ENCODE data around the gene ARL13B. TPM values are rescaled to one million over a fixed set of nuclear protein-coding genes. Genes with fewer than 3 reads are reported as not detected.

Gene ARL13B
- total RNA-seq, 2 donors from 2014 or later = 17.2 to 23.9 TPM

GRCh38 chr3:94061297-94061696, 81.3 kb downstream of the ARL13B start:
- Mint-ChIP-seq H3K36me3 (ENCODE audit: low read depth) (peaks cover 20% of the 10 kb centered on the region), H3K4me3 (no peak overlapping the region), H3K9me3 (no peaks in the 10 kb centered on the region), H3K27me3 (ENCODE audit: insufficient read depth) (no peaks in the 10 kb centered on the region), H3K4me1 (peaks cover 21% of the 10 kb centered on the region), H3K27ac (no peak overlapping the region)
- no peak overlapping the region for H3K4me3 ChIP-seq (ENCODE audit: low read length)
- WGBS, 2 experiments (ENCODE audit: insufficient coverage in 1 of 2, insufficient read length in 1 of 2) = 97% methylated on average over 5 to 13 of the region's 13 CpGs
- peaks cover 4% of the 10 kb centered on the region for H3K4me1 ChIP-seq (ENCODE audit: control insufficient read depth, insufficient read depth, low read length)
- H3K27me3 ChIP-seq (ENCODE audit: control insufficient read depth, insufficient read depth, low read length, poor library complexity, severe bottlenecking) = no peaks in the 10 kb centered on the region
- no peak overlapping the region for H3K27ac ChIP-seq (ENCODE audit: low read depth, low read length)
- H3K9ac ChIP-seq (ENCODE audit: extremely low read depth, low read length, poor library complexity, severe bottlenecking) = no peak overlapping the region
- TF ChIP-seq, protein P1, sequence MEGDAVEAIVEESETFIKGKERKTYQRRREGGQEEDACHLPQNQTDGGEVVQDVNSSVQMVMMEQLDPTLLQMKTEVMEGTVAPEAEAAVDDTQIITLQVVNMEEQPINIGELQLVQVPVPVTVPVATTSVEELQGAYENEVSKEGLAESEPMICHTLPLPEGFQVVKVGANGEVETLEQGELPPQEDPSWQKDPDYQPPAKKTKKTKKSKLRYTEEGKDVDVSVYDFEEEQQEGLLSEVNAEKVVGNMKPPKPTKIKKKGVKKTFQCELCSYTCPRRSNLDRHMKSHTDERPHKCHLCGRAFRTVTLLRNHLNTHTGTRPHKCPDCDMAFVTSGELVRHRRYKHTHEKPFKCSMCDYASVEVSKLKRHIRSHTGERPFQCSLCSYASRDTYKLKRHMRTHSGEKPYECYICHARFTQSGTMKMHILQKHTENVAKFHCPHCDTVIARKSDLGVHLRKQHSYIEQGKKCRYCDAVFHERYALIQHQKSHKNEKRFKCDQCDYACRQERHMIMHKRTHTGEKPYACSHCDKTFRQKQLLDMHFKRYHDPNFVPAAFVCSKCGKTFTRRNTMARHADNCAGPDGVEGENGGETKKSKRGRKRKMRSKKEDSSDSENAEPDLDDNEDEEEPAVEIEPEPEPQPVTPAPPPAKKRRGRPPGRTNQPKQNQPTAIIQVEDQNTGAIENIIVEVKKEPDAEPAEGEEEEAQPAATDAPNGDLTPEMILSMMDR (conservative IDR thresholded peaks at IDR 0.05) = no peak
- no peaks in the 10 kb centered on the region for H3K9me3 ChIP-seq (ENCODE audit: control insufficient read depth, low read length)
- DNase-seq = no peak
- H3K36me3 ChIP-seq (ENCODE audit: control insufficient read depth, insufficient read depth, low read length) = peaks cover 12% of the 10 kb centered on the region

- Mint-ChIP-seq H3K4me1 (peaks cover 27% of the 10 kb centered on the region), H3K36me3 (ENCODE audit: low read depth) (peaks cover 29% of the 10 kb centered on the region), H3K27me3 (ENCODE audit: insufficient read depth) (no peaks in the 10 kb centered on the region), H3K27ac (peak within 1 kb of the TSS; percentile 99), H3K9me3 (peaks cover 10% of the 10 kb centered on the region), H3K4me3 (peak within 1 kb of the TSS; percentile 87)
- H3K9me3 ChIP-seq (ENCODE audit: control insufficient read depth, low read length) = peaks cover 9% of the 10 kb centered on the region
- TF ChIP-seq, protein P1 (conservative IDR thresholded peaks at IDR 0.05) = no peak
- H3K9ac ChIP-seq (ENCODE audit: extremely low read depth, low read length, poor library complexity, severe bottlenecking) = peak within 1 kb of the TSS; percentile 86
- peaks cover 17% of the 10 kb centered on the region for H3K36me3 ChIP-seq (ENCODE audit: control insufficient read depth, insufficient read depth, low read length)
- 1% methylated on average over 31 to 52 of the region's 52 CpGs for WGBS, 2 experiments (ENCODE audit: insufficient coverage in 1 of 2, insufficient read length in 1 of 2)
- H3K4me3 ChIP-seq (ENCODE audit: low read length) = peak within 1 kb of the TSS; percentile 95
- peak; percentile 96 for DNase-seq
- H3K4me1 ChIP-seq (ENCODE audit: control insufficient read depth, insufficient read depth, low read length) = peaks cover 4% of the 10 kb centered on the region
- peak within 1 kb of the TSS; percentile 95 for H3K27ac ChIP-seq (ENCODE audit: low read depth, low read length)
- H3K27me3 ChIP-seq (ENCODE audit: control insufficient read depth, insufficient read depth, low read length, poor library complexity, severe bottlenecking) = no peaks in the 10 kb centered on the region
Measured at GRCh38 chr3:94062513-94063404, 82.8 kb downstream of the ARL13B start, which contains the start of the genes DHFR2 and NSUN3. Gene DHFR2 (minus strand): TSS chr3:94062916. CDS start chr3:94061511, 1,405 bp downstream. Gene NSUN3 (plus strand): TSS chr3:94063061. CDS start chr3:94063127, 66 bp downstream.

DNA sequence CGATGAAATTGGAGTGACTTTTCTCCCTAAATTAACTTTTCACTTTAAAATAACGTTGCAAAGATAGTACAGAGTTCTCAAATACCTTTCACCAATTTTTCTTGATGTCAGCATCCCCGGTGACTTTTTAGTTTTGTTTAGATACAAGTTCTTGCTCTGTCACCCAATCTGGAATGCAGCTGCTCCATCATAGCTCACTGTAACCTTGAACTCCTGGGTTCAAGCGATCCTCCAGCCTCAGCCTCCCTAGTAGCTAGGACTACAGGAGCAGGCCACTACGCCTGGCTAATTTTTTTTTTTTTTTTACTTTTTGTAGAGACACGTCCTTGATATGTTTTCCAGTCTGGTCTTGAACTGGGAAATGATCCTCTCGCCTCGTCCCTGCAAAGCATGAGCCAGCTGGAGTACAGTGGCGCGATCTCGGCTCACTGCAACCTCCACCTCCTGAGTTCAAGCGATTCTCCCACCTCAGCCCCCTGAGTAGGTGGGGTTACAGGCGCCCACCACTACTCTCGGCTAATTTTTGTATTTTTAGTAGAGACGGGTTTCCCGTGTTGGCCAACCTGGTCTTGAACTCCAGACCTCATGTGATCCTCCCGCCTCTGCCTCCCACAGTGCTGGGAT, 83.7 kb downstream of the ARL13B start:
- peaks cover 15% of the 10 kb centered on the region for H3K9me3 Mint-ChIP-seq
- H3K36me3 ChIP-seq (ENCODE audit: control insufficient read depth, insufficient read depth, low read length) = peaks cover 25% of the 10 kb centered on the region
- H3K4me1 ChIP-seq (ENCODE audit: control insufficient read depth, insufficient read depth, low read length) = peaks cover 4% of the 10 kb centered on the region
- H3K4me1 Mint-ChIP-seq = peaks cover 27% of the 10 kb centered on the region
- H3K27ac Mint-ChIP-seq = peak overlapping the region; percentile 99
- peak overlapping the region; percentile 87 for H3K4me3 Mint-ChIP-seq
- DNase-seq = no peak
- H3K9me3 ChIP-seq (ENCODE audit: control insufficient read depth, low read length) = peaks cover 18% of the 10 kb centered on the region
- peak overlapping the region; percentile 86 for H3K9ac ChIP-seq (ENCODE audit: extremely low read depth, low read length, poor library complexity, severe bottlenecking)
- TF ChIP-seq, protein P1 (conservative IDR thresholded peaks at IDR 0.05) = no peak
- H3K27ac ChIP-seq (ENCODE audit: low read depth, low read length) = peak overlapping the region; percentile 95
- H3K36me3 Mint-ChIP-seq (ENCODE audit: low read depth) = peaks cover 36% of the 10 kb centered on the region
- H3K4me3 ChIP-seq (ENCODE audit: low read length) = peak overlapping the region; percentile 95
- H3K27me3 Mint-ChIP-seq (ENCODE audit: insufficient read depth) = no peaks in the 10 kb centered on the region
- 54 to 76% methylated on average over 12 to 17 of the region's 17 CpGs for WGBS, 2 experiments (ENCODE audit: insufficient coverage in 1 of 2, insufficient read length in 1 of 2)
- H3K27me3 ChIP-seq (ENCODE audit: control insufficient read depth, insufficient read depth, low read length, poor library complexity, severe bottlenecking) = no peaks in the 10 kb centered on the region

All from endodermal cell (in vitro differentiated cells).